ENCODE results near the gene OSTF1. TPM values are rescaled to one million over a fixed set of nuclear protein-coding genes. Genes with fewer than 3 reads are reported as not detected.
A peak's percentile ranks its signal among the peaks of the same experiment; 100 is the strongest.

Gene OSTF1
- total and polyA plus RNA-seq, 2 experiments from 2014 or later = 15.6 to 24.0 TPM

- no peaks in the 10 kb centered on the region for H3K36me3 Mint-ChIP-seq (ENCODE audit: low read depth)
- H3K79me2 ChIP-seq (replicated peaks; ENCODE audit: insufficient read depth) = peaks cover 33% of the 10 kb centered on the region
These were observed 8.5 kb downstream of the OSTF1 start for GRCh38 chr9:75096796-75097195.

GRCh38 chr9:75101004-75101588, 12.8 kb downstream of the OSTF1 start:
- H3K27ac Mint-ChIP-seq = peak overlapping the region; percentile 35; the same call in 1 of the 2 replicates
- no peaks in the 10 kb centered on the region for H3K36me3 Mint-ChIP-seq (ENCODE audit: low read depth)
- H3K4me3 Mint-ChIP-seq = no peak overlapping the region
- H3K27ac ChIP-seq (ENCODE audit: low read depth) = peak overlapping the region; percentile 2; the same call in 1 of the 2 replicates
- H3K9me2 ChIP-seq (ENCODE audit: insufficient read depth) = no peaks in the 10 kb centered on the region
- DNase-seq (ENCODE audit: low spot score) (peak; percentile 15), ATAC-seq (peak; percentile 63)
- H2AFZ ChIP-seq = no peak overlapping the region
- H3K9me3 Mint-ChIP-seq = no peaks in the 10 kb centered on the region
- H3K27me3 ChIP-seq (ENCODE audit: insufficient read depth) = no peaks in the 10 kb centered on the region
- no peak overlapping the region for H3K4me3 ChIP-seq
- H3K4me2 ChIP-seq = no peak overlapping the region
- H3K27me3 Mint-ChIP-seq (ENCODE audit: insufficient read depth, low read depth, poor library complexity) = peaks cover 5% of the 10 kb centered on the region
- peaks cover 9% of the 10 kb centered on the region for H3K79me2 ChIP-seq (replicated peaks; ENCODE audit: insufficient read depth)
- TF ChIP-seq POLR2AphosphoS5 (IDR thresholded peaks at IDR 0.05; ENCODE audit: low read depth) = no peak
- TF ChIP-seq NANOG (IDR thresholded peaks at IDR 0.05; ENCODE audit: borderline replicate concordance) = no peak
- no peak for TF ChIP-seq EZH2 (IDR thresholded peaks at IDR 0.05; ENCODE audit: low read depth, unreplicated experiment)
- no peak for TF ChIP-seq STAT1 (IDR thresholded peaks at IDR 0.05; ENCODE audit: unreplicated experiment)
- TF ChIP-seq ZNF331 (CRISPR knock-in tag; IDR thresholded peaks at IDR 0.05; ENCODE audit: low read depth) = no peak
- TF ChIP-seq CREB1 (CRISPR knock-in tag; IDR thresholded peaks at IDR 0.05; ENCODE audit: low read depth) = no peak
- no peak for TF ChIP-seq REST (IDR thresholded peaks at IDR 0.05; ENCODE audit: unreplicated experiment)
- no peak for TF ChIP-seq ZNF114 (CRISPR knock-in tag; IDR thresholded peaks at IDR 0.05)
- TF ChIP-seq CTCF (conservative IDR thresholded peaks at IDR 0.05; ENCODE audit: low read depth in 2 of 2) = no peak
- H3K4me1 ChIP-seq (ENCODE audit: insufficient read depth) = peaks cover 2% of the 10 kb centered on the region; the same call in 1 of the 2 replicates
- H3K36me3 ChIP-seq (ENCODE audit: insufficient read depth) = no peaks in the 10 kb centered on the region
- no peaks in the 10 kb centered on the region for H3F3A ChIP-seq (replicated peaks; ENCODE audit: low read depth)
- H4K20me1 ChIP-seq (replicated peaks; ENCODE audit: insufficient read depth) = peaks cover 3% of the 10 kb centered on the region; the same call in 1 of the 2 replicates
- peaks cover 4% of the 10 kb centered on the region; the same call in 1 of the 3 replicates for H3K4me1 Mint-ChIP-seq

More at GRCh38 chr9:75096796-75097195, 8.5 kb downstream of the OSTF1 start:
- H3K4me3 Mint-ChIP-seq = no peak overlapping the region
- no peak for TF ChIP-seq STAT1 (IDR thresholded peaks at IDR 0.05; ENCODE audit: unreplicated experiment)
- ATAC-seq (no peak), DNase-seq (ENCODE audit: low spot score) (no peak)
- Histone ChIP-seq H3K36me3 (ENCODE audit: insufficient read depth) (no peaks in the 10 kb centered on the region), H4K20me1 (replicated peaks; ENCODE audit: insufficient read depth) (no peaks in the 10 kb centered on the region; the same call in 1 of the 2 replicates), H3K9me2 (ENCODE audit: insufficient read depth) (no peaks in the 10 kb centered on the region), H3K4me2 (no peak overlapping the region), H2AFZ (no peak overlapping the region), H3K27ac (ENCODE audit: low read depth) (no peak overlapping the region), H3K4me3 (no peak overlapping the region), H3K4me1 (ENCODE audit: insufficient read depth) (peaks cover 13% of the 10 kb centered on the region), H3F3A (replicated peaks; ENCODE audit: low read depth) (no peaks in the 10 kb centered on the region), H3K27me3 (ENCODE audit: insufficient read depth) (no peaks in the 10 kb centered on the region)
- peaks cover 9% of the 10 kb centered on the region for H3K4me1 Mint-ChIP-seq
- no peak overlapping the region for H3K27ac Mint-ChIP-seq
- no peaks in the 10 kb centered on the region for H3K9me3 Mint-ChIP-seq
- H3K27me3 Mint-ChIP-seq (ENCODE audit: insufficient read depth, low read depth, poor library complexity) = peaks cover 5% of the 10 kb centered on the region
